Smooth muscle cell (in vitro differentiated cells): ENCODE data around the gene HAUS3. TPM values are rescaled to one million over a fixed set of nuclear protein-coding genes. Genes with fewer than 3 reads are reported as not detected.
"Not testable (repeated sequence)": the region's sequence is repeated elsewhere in the genome, so short reads cannot be mapped to it uniquely, and the experiment has no call there.

ENCODE experiments used
- DNase-seq: peaks from one replicate; lab custom pipeline; 2025; ENCODE audit not compliant: unreplicated experiment; lab: John Stamatoyannopoulos, UW
- H2AFZ ChIP-seq: fragments of 200-600 bp; sonication (generic); 2 replicates; pipeline ENCODE4 v1.6.0; 2016; ENCODE audit warnings: antibody characterized with exemption, low read depth, mild to moderate bottlenecking
- H3F3A ChIP-seq: fragments of 200-600 bp; sonication (generic); 2 replicates; pipeline ENCODE4 v1.6.0; 2017; ENCODE audit warnings: antibody characterized with exemption, low read depth
- H3K27ac ChIP-seq: fragments of 200-600 bp; sonication (generic); 2 replicates; pipeline ENCODE4 v1.5.1; 2016; ENCODE audit warnings: low read depth, mild to moderate bottlenecking
- H3K27me3 ChIP-seq: fragments of 200-600 bp; sonication (generic); 2 replicates; pipeline ENCODE4 v1.6.1; 2016; ENCODE audit warnings: low read depth, mild to moderate bottlenecking
- H3K36me3 ChIP-seq: fragments of 200-600 bp; sonication (generic); 2 replicates; pipeline ENCODE4 v1.5.1; 2016; ENCODE audit warnings: low read depth
- H3K4me1 ChIP-seq: fragments of 200-600 bp; sonication (generic); 2 replicates; pipeline ENCODE4 v1.5.1; 2016; ENCODE audit warnings: low read depth
- H3K4me2 ChIP-seq: fragments of 200-600 bp; sonication (generic); 2 replicates; pipeline ENCODE4 v1.6.0; 2016; ENCODE audit warnings: mild to moderate bottlenecking
- H3K4me3 ChIP-seq: fragments of 200-600 bp; sonication (generic); 2 replicates; pipeline ENCODE4 v1.5.1; 2016; ENCODE audit warnings: mild to moderate bottlenecking
- H3K79me2 ChIP-seq: fragments of 200-600 bp; sonication (generic); 2 replicates; pipeline ENCODE4 v1.6.0; 2016; ENCODE audit warnings: low read depth, mild to moderate bottlenecking
- H3K9ac ChIP-seq: fragments of 200-600 bp; sonication (generic); 2 replicates; pipeline ENCODE4 v1.6.0; 2016; ENCODE audit warnings: low read depth
- H3K9me3 ChIP-seq: fragments of 200-600 bp; sonication (generic); replicated peaks from 2 replicates; pipeline ENCODE4 v1.5.1; 2016; ENCODE audit warnings: low read depth
- H4K20me1 ChIP-seq: fragments of 200-600 bp; sonication (generic); 2 replicates; pipeline ENCODE4 v1.6.0; 2016; ENCODE audit warnings: low read depth
- CTCF ChIP-seq: fragments of 200-600 bp; sonication (generic); IDR thresholded peaks from 2 replicates; pipeline ENCODE4 v1.5.1; 2017; ENCODE audit warnings: borderline replicate concordance, mild to moderate bottlenecking, antibody characterized with exemption; ENCODE audit not compliant: insufficient read depth, poor library complexity, severe bottlenecking
- WGBS: methylation state at CpG from one replicate; pipeline ENCODE4 v1.1.7; 2016; ENCODE audit warnings: low lambda C conversion rate; 5-methylcytosine and 5-hydroxymethylcytosine counted together
- polyA plus RNA-seq: library from polyadenylated mRNA; unstranded; fragments of >200 nt; fragmentation: Nextera tagmentation; extraction: Ambion mirVana; gene quantifications from 2 replicates; pipeline ENCODE4 v1.2.1, GENCODE V29; 2016
- total RNA-seq: library from RNA; depleted of rRNA; stranded (reverse); fragments of >200 nt; gene quantifications from 2 replicates; pipeline ENCODE4 v1.2.3, GENCODE V29; 2014

The HAUS3 gene
- total and polyA plus RNA-seq, 2 experiments from 2014 or later, result 13.4 to 16.2 TPM

- H3K36me3 ChIP-seq, result no peaks in the 10 kb centered on the region
- no peak overlapping the region for H3K27ac ChIP-seq
- DNase-seq, result no peak
- 92% methylated on average over 1 of the region's 1 CpG for WGBS
- no peaks in the 10 kb centered on the region for H3K79me2 ChIP-seq
- no peaks in the 10 kb centered on the region for H3K4me1 ChIP-seq
- no peak for TF ChIP-seq CTCF
- no peak overlapping the region for H3K4me2 ChIP-seq
- no peaks in the 10 kb centered on the region for H3F3A ChIP-seq
- no peak overlapping the region for H3K4me3 ChIP-seq
- peaks cover 7% of the 10 kb centered on the region for H3K27me3 ChIP-seq
- no peak overlapping the region for H2AFZ ChIP-seq
- no peaks in the 10 kb centered on the region for H4K20me1 ChIP-seq
- H3K9me3 ChIP-seq, result no peaks in the 10 kb centered on the region
- H3K9ac ChIP-seq, result no peak overlapping the region
Measured at GRCh38 chr4:2212831-2213230, 29.1 kb downstream of the HAUS3 start.

DNA sequence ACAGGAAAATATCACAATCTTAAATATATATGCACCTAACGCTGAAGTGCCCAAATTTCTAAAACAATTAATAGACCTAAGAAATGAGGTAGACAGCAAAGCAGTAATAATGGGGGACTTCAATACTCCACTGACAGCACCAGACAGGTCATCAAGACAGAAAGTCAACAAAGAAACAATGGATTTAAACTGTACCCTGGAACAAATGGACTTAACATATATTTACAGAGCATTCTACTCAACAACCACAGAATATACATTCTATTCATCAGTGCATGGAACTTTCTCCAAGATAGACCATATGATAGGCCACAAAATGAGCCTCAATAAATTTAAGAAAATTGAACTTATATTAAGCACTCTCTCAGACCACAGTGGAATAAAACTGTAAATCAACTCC is 39.1 kb downstream of the HAUS3 start:
- H2AFZ ChIP-seq, H3K79me2 ChIP-seq, H3F3A ChIP-seq, H3K27me3 ChIP-seq, DNase-seq, H3K4me2 ChIP-seq, H3K9me3 ChIP-seq, H3K9ac ChIP-seq, H3K27ac ChIP-seq, H3K36me3 ChIP-seq, H4K20me1 ChIP-seq, H3K4me1 ChIP-seq, H3K4me3 ChIP-seq: not testable (repeated sequence)
- WGBS, result 97% methylated on average over 1 of the region's 1 CpG

DNA sequence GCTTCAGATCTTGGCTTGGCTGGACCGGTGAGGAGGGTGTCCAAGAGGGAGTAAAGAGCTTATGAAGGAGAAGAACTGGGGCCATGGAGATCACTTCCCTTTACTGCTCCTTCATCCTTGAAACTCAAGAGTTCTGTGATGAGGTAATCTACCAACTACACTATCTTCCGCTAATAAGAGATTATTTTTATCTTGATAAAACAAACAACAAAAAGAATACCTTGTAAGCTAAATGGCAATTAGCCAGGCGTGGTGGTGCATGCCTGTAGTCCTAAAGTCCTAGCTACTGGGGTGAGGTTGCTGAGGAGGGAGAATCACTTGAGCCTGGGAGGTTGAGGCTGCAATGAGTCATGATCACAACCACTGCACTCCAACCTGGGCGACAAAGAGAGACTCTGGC is 47.4 kb downstream of the HAUS3 start:
- no peaks in the 10 kb centered on the region for H3F3A ChIP-seq
- no peaks in the 10 kb centered on the region for H3K9me3 ChIP-seq
- H3K4me3 ChIP-seq, result no peak overlapping the region
- no peak for TF ChIP-seq CTCF
- no peaks in the 10 kb centered on the region for H4K20me1 ChIP-seq
- H3K4me1 ChIP-seq, result no peaks in the 10 kb centered on the region
- H3K4me2 ChIP-seq, result no peak overlapping the region
- no peaks in the 10 kb centered on the region for H3K27me3 ChIP-seq
- WGBS, result 85% methylated on average over 4 of the region's 4 CpGs
- no peak for DNase-seq
- no peaks in the 10 kb centered on the region for H3K36me3 ChIP-seq
- H3K9ac ChIP-seq, result no peak overlapping the region
- no peak overlapping the region for H2AFZ ChIP-seq
- no peak overlapping the region for H3K27ac ChIP-seq
- H3K79me2 ChIP-seq, result no peaks in the 10 kb centered on the region

GRCh38 chr4:2193326-2193725 is 48.6 kb downstream of the HAUS3 start:
- Histone ChIP-seq H3K27me3 (no peaks in the 10 kb centered on the region), H2AFZ (no peak overlapping the region), H3K36me3 (no peaks in the 10 kb centered on the region), H3K9ac (no peak overlapping the region), H3K79me2 (no peaks in the 10 kb centered on the region), H3K4me1 (no peaks in the 10 kb centered on the region), H3F3A (no peaks in the 10 kb centered on the region), H3K4me3 (no peak overlapping the region), H4K20me1 (no peaks in the 10 kb centered on the region), H3K4me2 (no peak overlapping the region), H3K9me3 (peaks cover 4% of the 10 kb centered on the region), H3K27ac (no peak overlapping the region)
- 88% methylated on average over 7 of the region's 7 CpGs for WGBS
- no peak for DNase-seq
- TF ChIP-seq CTCF, result no peak
